GM19099 (cell line): ENCODE measurements around the gene TASOR.
A peak's percentile ranks its signal among the peaks of the same experiment; 100 is the strongest.

Experiments
- POLR2A ChIP-seq: IDR thresholded peaks from 3 replicates; pipeline ENCODE4 v1.6.1; 2011; ENCODE audit warnings: low read depth; ENCODE audit not compliant: insufficient read length; ENCODE audit errors: extremely low read depth

The TASOR gene

DNA sequence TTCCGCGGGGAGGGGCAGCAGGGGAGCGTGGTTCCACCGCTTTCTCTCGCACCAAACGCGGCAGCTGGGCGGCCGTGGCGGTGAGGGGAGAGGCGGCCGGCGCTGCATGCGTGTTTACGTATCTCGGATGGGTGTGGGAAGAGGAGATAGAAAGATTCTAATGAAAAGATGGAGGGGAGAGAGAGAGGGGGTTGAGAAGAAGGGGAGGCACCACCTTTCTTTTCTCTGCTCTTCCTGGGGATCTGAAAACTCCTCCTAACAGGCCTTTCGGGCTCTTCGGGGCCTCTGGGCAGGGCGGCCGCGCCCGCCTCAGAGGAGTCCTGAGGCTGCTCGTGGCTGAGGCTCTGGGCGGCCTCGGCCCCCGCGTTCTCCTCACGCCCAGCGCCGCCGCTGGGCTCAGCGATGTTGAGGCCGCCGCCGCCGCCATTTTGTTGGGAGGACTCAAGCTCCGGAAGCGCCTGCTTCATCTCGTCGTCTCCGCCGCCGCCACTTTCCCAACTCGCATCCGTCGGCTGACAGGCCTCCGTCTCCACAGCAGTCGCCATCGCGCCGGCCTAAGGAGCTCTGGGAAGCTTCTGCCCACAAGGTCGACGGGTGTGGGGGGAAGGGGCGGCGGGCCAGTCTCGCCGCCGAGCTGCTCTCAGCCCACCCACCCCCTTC, 473 bp downstream of the TASOR start:
- peak; percentile 78 for TF ChIP-seq POLR2A

- no peak for TF ChIP-seq POLR2A
Measured at GRCh38 chr3:56681984-56682461, 1.0 kb downstream of the TASOR start.

- TF ChIP-seq POLR2A, result no peak
Measured at GRCh38 chr3:56680054-56680580, 2.9 kb downstream of the TASOR start.

GRCh38 chr3:56677286-56677685, 5.8 kb downstream of the TASOR start:
- TF ChIP-seq POLR2A, result no peak

- no peak for TF ChIP-seq POLR2A
Measured at GRCh38 chr3:56673781-56674457, 9.1 kb downstream of the TASOR start.

DNA sequence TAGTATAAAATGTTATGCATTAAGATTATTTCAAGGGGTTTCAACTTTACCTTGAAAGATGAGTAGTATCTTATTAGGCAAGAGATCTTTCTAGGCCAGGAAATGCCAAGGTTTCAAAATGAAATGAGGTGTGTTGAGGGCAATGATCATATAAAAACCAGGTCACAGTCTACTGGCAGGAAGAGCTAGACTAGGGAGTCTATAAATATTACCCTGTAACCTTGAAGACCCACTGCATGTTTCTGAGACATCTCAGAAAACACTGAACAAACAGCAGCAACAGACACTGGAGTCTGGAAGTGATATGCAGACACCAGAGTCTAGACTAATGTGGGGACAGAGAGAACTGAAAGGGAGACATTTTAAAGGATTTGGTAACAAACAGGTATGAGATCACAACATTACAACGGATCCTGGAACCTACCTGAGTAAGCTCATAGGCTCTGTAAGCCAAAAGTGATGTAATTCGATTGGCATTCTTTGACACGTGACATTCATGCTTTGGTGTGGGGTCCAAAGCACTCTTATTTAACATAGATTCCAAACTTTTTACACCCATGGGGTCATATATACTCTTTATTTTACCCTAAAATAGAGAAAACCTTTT, 15.0 kb downstream of the TASOR start:
- TF ChIP-seq POLR2A, result no peak

- no peak for TF ChIP-seq POLR2A
Measured at GRCh38 chr3:56664823-56665222, 18.2 kb downstream of the TASOR start.

GRCh38 chr3:56655709-56656108, 27.4 kb downstream of the TASOR start:
- TF ChIP-seq POLR2A, result no peak

DNA sequence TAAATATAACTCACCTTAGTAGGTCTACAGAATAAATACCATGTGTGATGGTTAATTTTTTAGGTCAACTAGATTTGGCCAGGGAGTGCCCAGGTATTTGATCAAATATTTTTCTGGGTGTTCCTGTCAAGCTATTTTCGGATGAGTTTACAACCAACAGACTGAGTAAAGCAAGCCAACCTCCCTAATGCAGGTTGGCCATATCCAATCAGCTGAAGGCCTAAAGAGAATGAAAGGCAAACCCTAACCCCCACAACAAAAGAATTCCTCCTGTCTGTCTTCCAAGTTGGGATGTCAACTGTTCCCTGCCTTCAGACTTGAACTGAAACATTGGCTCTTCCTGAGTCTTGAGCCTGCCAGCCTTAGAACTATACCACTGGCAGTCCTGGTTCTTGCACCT, 28.6 kb downstream of the TASOR start:
- no peak for TF ChIP-seq POLR2A

DNA sequence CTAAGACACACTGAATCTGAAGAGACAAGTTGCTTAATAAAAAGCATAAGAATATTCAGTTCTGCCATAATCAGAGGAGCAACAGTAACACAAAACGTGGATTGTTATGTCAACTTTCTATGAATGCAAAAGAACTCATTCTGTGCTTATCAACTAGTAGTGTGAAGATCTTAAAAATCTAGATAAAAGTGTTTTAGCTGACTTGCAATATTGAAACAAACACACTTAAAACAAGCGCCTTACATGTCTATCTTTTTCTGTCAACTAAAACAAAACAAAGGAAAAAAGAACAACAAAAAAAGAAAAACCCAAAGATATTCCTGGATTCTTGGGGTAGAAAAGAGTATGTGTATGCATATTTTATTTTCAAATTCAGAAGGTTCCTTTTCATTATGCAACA, 37.7 kb downstream of the TASOR start:
- no peak for TF ChIP-seq POLR2A

DNA sequence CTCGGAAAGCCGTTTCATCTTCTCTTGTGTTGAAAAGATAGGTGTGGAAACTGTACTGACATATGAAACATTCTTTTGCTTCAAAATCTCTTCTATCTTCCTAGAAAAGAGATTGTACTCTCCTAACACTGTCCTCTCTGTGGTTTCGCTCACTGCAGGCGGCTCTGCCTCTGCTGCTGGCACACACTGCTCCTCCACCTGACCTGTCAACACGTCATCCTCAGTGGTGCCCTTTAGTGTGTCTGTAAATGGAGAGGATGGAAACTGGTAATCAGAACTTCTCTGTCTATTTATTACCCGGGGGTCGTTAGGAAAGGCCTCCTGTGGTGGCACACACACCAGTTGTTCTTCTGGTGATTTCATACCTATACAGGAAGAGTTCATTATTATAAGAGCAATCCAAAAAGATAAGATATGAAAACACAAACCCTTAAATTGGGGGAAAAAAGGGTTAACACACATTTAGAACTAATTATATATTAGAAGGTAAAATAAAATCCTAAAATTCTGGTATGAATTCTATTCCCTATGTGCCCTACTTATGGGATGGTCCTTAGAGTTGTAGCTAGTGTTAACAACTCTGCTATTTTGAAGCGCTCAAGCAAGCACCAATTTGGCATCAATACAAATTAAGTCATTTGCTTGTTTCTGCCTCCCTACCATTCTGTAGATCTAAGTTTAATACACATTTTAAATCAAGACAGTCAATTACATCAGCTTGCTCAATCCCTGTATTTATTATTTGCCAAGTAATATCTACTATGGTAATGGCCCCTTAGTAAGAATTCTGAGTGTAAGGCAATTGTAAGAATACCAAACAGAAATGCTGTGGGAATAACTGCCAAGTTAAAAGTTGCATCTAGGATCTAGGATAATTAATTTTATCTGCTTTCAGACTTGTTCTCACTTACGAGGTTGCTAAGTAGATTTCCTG, 49.2 kb downstream of the TASOR start:
- no peak for TF ChIP-seq POLR2A
